IPS DF 4.7 (cell line): ENCODE measurements around the gene AGMAT.

Source experiments
- DNase-seq: peaks from one replicate; pipeline ENCODE4 v3.0.0-alpha.2; 2013; ENCODE audit warnings: low spot score; ENCODE audit errors: extremely low read depth

Gene AGMAT

GRCh38 chr1:15559189-15559810 is 25.6 kb downstream of the AGMAT start:
- no peak for DNase-seq

- no peak for DNase-seq
These were observed 26.3 kb downstream of the AGMAT start for GRCh38 chr1:15558516-15558915.

- DNase-seq: no peak
These were observed 27.3 kb downstream of the AGMAT start for GRCh38 chr1:15557594-15557993.

- DNase-seq: no peak
These were observed 27.8 kb downstream of the AGMAT start for GRCh38 chr1:15557008-15557407.

GRCh38 chr1:15550573-15550972 is 34.3 kb downstream of the AGMAT start:
- DNase-seq: no peak

GRCh38 chr1:15546641-15547040 is 38.2 kb downstream of the AGMAT start:
- DNase-seq: no peak

- DNase-seq: no peak
These were observed 41.0 kb downstream of the AGMAT start for GRCh38 chr1:15543589-15544568.

GRCh38 chr1:15543251-15543588 is 41.6 kb downstream of the AGMAT start:
- no peak for DNase-seq

GRCh38 chr1:15542388-15543250 is 42.2 kb downstream of the AGMAT start:
- DNase-seq: no peak

GRCh38 chr1:15541231-15541792 is 43.5 kb downstream of the AGMAT start:
- DNase-seq: no peak

- DNase-seq: no peak
These were observed 44.7 kb downstream of the AGMAT start for GRCh38 chr1:15540186-15540585.

- no peak for DNase-seq
These were observed 46.1 kb downstream of the AGMAT start for GRCh38 chr1:15538771-15539170.

- DNase-seq: no peak
These were observed 53.2 kb downstream of the AGMAT start for GRCh38 chr1:15531682-15532081.

- DNase-seq: no peak
These were observed 53.8 kb downstream of the AGMAT start for GRCh38 chr1:15531003-15531402.

GRCh38 chr1:15526490-15527339 is 58.1 kb downstream of the AGMAT start, which contains the start of gene DNAJC16:
DNAJC16 (plus strand) TSS chr1:15526848; CDS start chr1:15529106, 2,258 bp downstream.
- peak; percentile 100 for DNase-seq

GRCh38 chr1:15526021-15526489 is 58.8 kb downstream of the AGMAT start:
- DNase-seq: no peak

GRCh38 chr1:15525050-15526020 is 59.5 kb downstream of the AGMAT start:
- DNase-seq: no peak

- peak; percentile 60 for DNase-seq
These were observed 60.4 kb downstream of the AGMAT start for GRCh38 chr1:15524283-15525049.

GRCh38 chr1:15524021-15524282 is 60.9 kb downstream of the AGMAT start, which contains the start of gene CASP9:
CASP9 (minus strand) TSS chr1:15524215; CDS start chr1:15524200, 15 bp downstream.
- DNase-seq: no peak
